SJSA1 (cell line): ENCODE measurements around the gene SULT1A1. TPM values are rescaled to one million over a fixed set of nuclear protein-coding genes. Genes with fewer than 3 reads are reported as not detected.
A peak's percentile ranks its signal among the peaks of the same experiment; 100 is the strongest.
"Not testable (repeated sequence)": the region's sequence is repeated elsewhere in the genome, so short reads cannot be mapped to it uniquely, and the experiment has no call there.

ENCODE experiments used
- DNase-seq, 2 experiments: peaks; one replicate each; pipeline ENCODE4 v3.0.0-alpha.2; 2015 to 2020; ENCODE audit warnings: low spot score in 2 of 2, low read depth in 1 of 2
- H3K27ac ChIP-seq: fragments of 250-450 bp; sonication (Bioruptor Pico); 2 replicates; pipeline ENCODE4 v1.5.1; 2020; ENCODE audit warnings: mild to moderate bottlenecking, moderate library complexity
- H3K27me3 ChIP-seq: fragments of 250-450 bp; sonication (Bioruptor Pico); replicated peaks from 2 replicates; pipeline ENCODE4 v1.5.1; 2020; ENCODE audit warnings: mild to moderate bottlenecking, moderate library complexity
- H3K36me3 ChIP-seq: fragments of 250-450 bp; sonication (Bioruptor Pico); 2 replicates; pipeline ENCODE4 v1.5.1; 2020; ENCODE audit warnings: mild to moderate bottlenecking
- H3K4me1 ChIP-seq: fragments of 250-450 bp; sonication (Bioruptor Pico); replicated peaks from 2 replicates; pipeline ENCODE4 v1.6.1; 2021; ENCODE audit warnings: mild to moderate bottlenecking
- H3K4me3 ChIP-seq: fragments of 250-450 bp; sonication (Bioruptor Pico); 2 replicates; pipeline ENCODE4 v1.5.1; 2020; ENCODE audit warnings: mild to moderate bottlenecking
- H3K9me3 ChIP-seq: fragments of 250-450 bp; sonication (Bioruptor Pico); replicated peaks from 2 replicates; pipeline ENCODE4 v1.5.1; 2020; ENCODE audit warnings: mild to moderate bottlenecking
- total RNA-seq: library from RNA; depleted of rRNA; stranded (reverse); fragments of >200 nt; shearing (Covaris generic); gene quantifications from 2 replicates; pipeline ENCODE4 v1.2.3, GENCODE V29; 2014; rRNA removed

The SULT1A1 gene
- 0.79 TPM in 1 of 2 replicates, not detected in the other for total RNA-seq

DNA sequence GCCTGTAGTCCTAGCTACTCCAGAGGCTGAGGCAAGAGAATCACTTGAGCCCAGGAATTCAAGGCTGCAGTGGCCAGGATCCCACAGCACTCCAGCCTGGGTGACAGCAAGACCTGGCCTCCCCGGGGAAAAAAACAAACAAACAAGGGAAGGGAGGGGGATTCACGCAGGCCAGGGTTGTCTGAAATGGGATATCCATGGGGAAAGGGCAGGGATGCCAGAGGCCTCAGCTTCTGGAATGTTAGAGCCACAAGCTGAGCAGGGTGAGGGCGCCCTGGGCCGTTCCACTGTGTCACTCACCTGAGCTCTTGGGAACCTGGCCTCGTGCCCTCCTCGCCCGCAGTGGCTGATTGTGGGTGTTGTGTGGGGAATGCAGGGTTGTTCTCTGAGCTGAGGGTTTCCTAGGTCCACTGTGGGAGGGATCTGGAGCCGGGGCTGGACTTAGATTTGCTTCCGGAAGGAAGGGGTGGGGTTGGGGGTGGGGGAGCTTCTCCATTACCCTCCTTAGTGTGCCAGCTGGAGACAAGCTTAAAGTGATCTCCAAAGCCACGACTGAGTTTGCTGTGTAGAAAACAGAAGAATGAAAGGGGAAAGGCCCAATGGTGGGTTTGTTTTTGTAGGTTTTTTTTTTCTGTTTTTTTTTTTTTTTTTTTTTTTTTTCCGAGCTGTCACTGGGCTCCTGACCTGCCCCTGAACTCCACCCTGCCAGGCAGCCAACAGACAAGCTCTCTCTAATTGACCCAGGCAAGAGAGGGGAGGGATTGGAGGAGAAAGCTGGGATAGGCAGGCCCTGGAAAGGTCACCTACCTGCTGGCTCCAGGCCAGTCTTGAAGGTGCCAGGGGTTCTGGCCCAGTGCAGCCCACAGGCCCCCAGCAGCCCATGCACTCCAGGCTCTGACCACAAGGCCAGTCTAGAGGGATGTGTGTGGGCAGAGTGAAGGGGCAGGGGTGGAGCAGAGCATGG, at the start of gene SULT1A1:
Gene SULT1A1, minus strand, starts transcription at position 414 of the 964 bp plus-strand sequence. CDS start 1,189 bp downstream, outside the sequence.
- H3K4me1 ChIP-seq: no peaks in the 10 kb centered on the region
- no peaks in the 10 kb centered on the region for H3K27me3 ChIP-seq
- no peak within 1 kb of the TSS for H3K27ac ChIP-seq
- H3K9me3 ChIP-seq: no peaks in the 10 kb centered on the region
- DNase-seq: no peak
- H3K4me3 ChIP-seq: no peak within 1 kb of the TSS
- no peaks in the 10 kb centered on the region for H3K36me3 ChIP-seq

- H3K4me3 ChIP-seq, H3K4me1 ChIP-seq, H3K36me3 ChIP-seq, DNase-seq, H3K9me3 ChIP-seq, H3K27ac ChIP-seq, H3K27me3 ChIP-seq: not testable (repeated sequence)
Measured at GRCh38 chr16:28639959-28640358, 30.1 kb upstream of the SULT1A1 start.

DNA sequence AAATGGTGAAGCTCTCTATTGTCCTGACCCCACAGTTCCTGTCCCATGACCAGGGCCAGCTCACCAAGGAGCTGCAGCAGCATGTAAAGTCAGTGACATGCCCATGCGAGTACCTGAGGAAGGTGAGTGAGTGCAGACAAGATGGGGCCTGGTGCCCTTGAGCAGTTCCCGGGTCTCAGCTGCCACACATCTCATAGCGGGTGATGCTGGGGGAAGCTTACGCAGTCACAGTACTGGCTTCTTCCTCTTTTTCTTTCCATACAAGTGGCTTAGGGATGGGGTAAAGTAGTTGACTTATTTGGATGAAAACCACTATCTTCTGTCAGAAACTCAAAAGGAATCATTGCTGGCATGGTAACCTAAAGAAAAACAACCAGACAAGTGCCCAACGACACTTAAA, 28.5 kb upstream of the SULT1A1 start:
- DNase-seq, H3K27ac ChIP-seq, H3K4me3 ChIP-seq: not testable (repeated sequence)

DNA sequence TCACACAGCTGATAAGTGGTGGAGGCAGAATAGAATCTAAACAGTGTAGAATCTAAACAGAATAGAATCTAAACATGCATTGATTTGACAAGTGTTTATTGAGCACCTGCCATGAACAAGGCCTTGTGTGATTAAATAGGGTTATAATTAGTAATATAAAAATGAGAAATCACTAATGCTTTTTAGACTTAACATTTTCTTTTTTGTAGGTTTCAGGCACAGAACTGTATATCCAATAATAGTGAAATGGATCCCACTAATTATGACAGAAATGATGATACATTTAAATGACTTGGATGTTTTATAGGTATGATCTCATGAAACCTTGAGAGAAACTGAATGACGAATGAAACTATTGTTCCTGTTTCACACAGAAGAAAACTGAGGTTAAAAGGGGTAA, 27.9 kb upstream of the SULT1A1 start, which contains the start of gene NPIPB8:
Gene NPIPB8, plus strand, starts transcription at position 301 of the 400 bp plus-strand sequence. CDS start 296 bp downstream, outside the sequence.
- H3K4me1 ChIP-seq: not testable (repeated sequence)

More for the DNA sequence above, 28.5 kb upstream of the SULT1A1 start:
- not testable (repeated sequence) for H3K9me3 ChIP-seq, H3K4me1 ChIP-seq, H3K27me3 ChIP-seq, H3K36me3 ChIP-seq

GRCh38 chr16:28636093-28636823, 26.4 kb upstream of the SULT1A1 start:
- DNase-seq, H3K27me3 ChIP-seq, H3K36me3 ChIP-seq, H3K4me3 ChIP-seq, H3K27ac ChIP-seq, H3K9me3 ChIP-seq, H3K4me1 ChIP-seq: not testable (repeated sequence)

More for the DNA sequence above, 27.9 kb upstream of the SULT1A1 start, which contains the start of gene NPIPB8:
- H3K9me3 ChIP-seq, H3K27ac ChIP-seq, H3K4me3 ChIP-seq, H3K27me3 ChIP-seq, DNase-seq, H3K36me3 ChIP-seq: not testable (repeated sequence)

DNA sequence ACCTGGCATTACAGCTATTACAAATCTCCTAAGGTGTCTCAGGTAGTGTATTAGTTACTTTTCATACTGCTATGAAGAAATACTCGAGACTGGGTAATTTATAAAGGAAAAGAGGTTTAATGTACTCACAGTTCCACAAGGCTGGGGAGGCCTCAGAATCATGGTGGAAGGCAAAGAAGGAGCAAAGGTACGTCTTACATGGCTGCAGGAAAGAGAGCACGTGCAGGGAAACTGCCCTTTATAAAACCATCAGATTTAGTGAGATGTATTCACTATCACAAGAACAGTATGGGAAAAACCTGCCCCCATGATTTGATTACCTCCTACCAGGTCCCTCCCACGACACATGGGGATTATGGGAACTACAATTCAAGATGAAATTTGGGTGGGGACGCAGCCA, 21.1 kb upstream of the SULT1A1 start:
- not testable (repeated sequence) for DNase-seq, H3K36me3 ChIP-seq, H3K9me3 ChIP-seq, H3K4me3 ChIP-seq, H3K27ac ChIP-seq, H3K4me1 ChIP-seq, H3K27me3 ChIP-seq

- Histone ChIP-seq H3K4me1 (no peaks in the 10 kb centered on the region), H3K4me3 (no peak overlapping the region), H3K9me3 (0 out of 2 replicates have a peak, but pooled peaks cover 3% of the 10 kb centered on the region), H3K27me3 (0 out of 2 replicates have a peak, but pooled peaks cover 2% of the 10 kb centered on the region), H3K27ac (no peak overlapping the region), H3K36me3 (no peaks in the 10 kb centered on the region)
- DNase-seq: peak in 1 of 2 experiments; percentile 22
Measured at GRCh38 chr16:28623172-28623711, 13.4 kb upstream of the SULT1A1 start.

GRCh38 chr16:28622532-28623171, 12.8 kb upstream of the SULT1A1 start:
- H3K9me3 ChIP-seq, H3K27ac ChIP-seq, H3K4me3 ChIP-seq, H3K27me3 ChIP-seq, H3K4me1 ChIP-seq, H3K36me3 ChIP-seq: not testable (repeated sequence)
- DNase-seq: peak in 1 of 2 experiments; percentile 33

- H3K9me3 ChIP-seq: 0 out of 2 replicates have a peak, but pooled peaks cover 3% of the 10 kb centered on the region
- no peak overlapping the region for H3K4me3 ChIP-seq
- no peaks in the 10 kb centered on the region for H3K4me1 ChIP-seq
- H3K36me3 ChIP-seq: no peaks in the 10 kb centered on the region
- DNase-seq: peak in 1 of 2 experiments; percentile 22
- H3K27me3 ChIP-seq: 0 out of 2 replicates have a peak, but pooled peaks cover 2% of the 10 kb centered on the region
- H3K27ac ChIP-seq: no peak overlapping the region
Measured at GRCh38 chr16:28621481-28622155, 11.8 kb upstream of the SULT1A1 start.

GRCh38 chr16:28620316-28620715, 10.5 kb upstream of the SULT1A1 start:
- H3K36me3 ChIP-seq, H3K27me3 ChIP-seq, H3K27ac ChIP-seq, H3K9me3 ChIP-seq, H3K4me3 ChIP-seq, DNase-seq, H3K4me1 ChIP-seq: not testable (repeated sequence)

DNA sequence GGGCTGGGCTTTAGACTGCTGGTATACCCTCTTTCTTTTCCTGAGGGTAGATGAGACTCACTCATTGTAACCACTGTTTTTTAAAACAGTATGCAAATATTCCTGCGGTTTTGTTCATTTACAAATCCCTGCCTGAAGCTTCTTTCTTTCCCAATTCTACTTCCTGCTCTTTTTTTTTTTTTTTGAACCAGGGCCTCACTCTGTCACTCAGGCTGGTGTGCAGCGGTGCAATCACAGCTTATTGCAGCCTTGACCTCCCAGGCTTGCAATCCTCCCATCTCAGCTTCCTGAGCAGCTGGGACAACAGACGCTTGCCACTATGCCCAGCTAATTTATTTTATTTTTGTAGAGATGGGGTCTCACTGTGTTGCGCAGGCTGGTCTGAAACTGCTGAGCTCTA, 8.0 kb upstream of the SULT1A1 start:
- no peaks in the 10 kb centered on the region for H3K9me3 ChIP-seq
- H3K36me3 ChIP-seq: no peaks in the 10 kb centered on the region
- no peak for DNase-seq
- H3K4me3 ChIP-seq: no peak overlapping the region
- H3K27me3 ChIP-seq: 0 out of 2 replicates have a peak, but pooled peaks cover 2% of the 10 kb centered on the region
- no peak overlapping the region for H3K27ac ChIP-seq
- no peaks in the 10 kb centered on the region for H3K4me1 ChIP-seq

GRCh38 chr16:28616636-28617035, 6.8 kb upstream of the SULT1A1 start:
- H3K4me1 ChIP-seq: no peaks in the 10 kb centered on the region
- peak in 1 of 2 experiments; percentile 7 for DNase-seq
- H3K9me3 ChIP-seq: no peaks in the 10 kb centered on the region
- H3K4me3 ChIP-seq: no peak overlapping the region
- H3K27me3 ChIP-seq: 0 out of 2 replicates have a peak, but pooled peaks cover 2% of the 10 kb centered on the region
- no peak overlapping the region for H3K27ac ChIP-seq
- H3K36me3 ChIP-seq: no peaks in the 10 kb centered on the region

DNA sequence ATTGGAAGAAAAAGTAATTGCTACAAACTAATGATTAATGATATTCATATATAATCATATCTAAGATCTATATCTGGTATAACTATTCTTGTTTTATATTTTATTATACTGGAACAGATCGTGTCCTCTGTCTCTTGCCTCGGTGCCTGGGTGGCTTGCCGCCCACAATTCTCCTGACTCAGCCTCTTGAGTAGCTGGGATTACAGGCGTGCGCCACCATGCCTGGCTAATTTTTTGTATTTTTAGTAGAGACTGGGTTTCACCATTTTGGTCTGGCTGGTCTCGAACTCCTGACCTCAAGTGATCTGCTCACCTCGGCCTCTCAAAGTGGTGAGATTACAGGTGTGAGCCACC, 6.4 kb upstream of the SULT1A1 start:
- H3K27ac ChIP-seq, H3K36me3 ChIP-seq, H3K27me3 ChIP-seq, H3K4me1 ChIP-seq, H3K9me3 ChIP-seq, H3K4me3 ChIP-seq: not testable (repeated sequence)
- DNase-seq: peak in 1 of 2 experiments; percentile 8
